GM04503 (cell line): ENCODE data around the gene SMPD2.
"Not testable (repeated sequence)": the region's sequence is repeated elsewhere in the genome, so short reads cannot be mapped to it uniquely, and the experiment has no call there.

Experiments
- DNase-seq: peaks from one replicate; pipeline ENCODE4 v3.0.0-alpha.2; 2012; ENCODE audit warnings: low read depth

The SMPD2 gene

DNA sequence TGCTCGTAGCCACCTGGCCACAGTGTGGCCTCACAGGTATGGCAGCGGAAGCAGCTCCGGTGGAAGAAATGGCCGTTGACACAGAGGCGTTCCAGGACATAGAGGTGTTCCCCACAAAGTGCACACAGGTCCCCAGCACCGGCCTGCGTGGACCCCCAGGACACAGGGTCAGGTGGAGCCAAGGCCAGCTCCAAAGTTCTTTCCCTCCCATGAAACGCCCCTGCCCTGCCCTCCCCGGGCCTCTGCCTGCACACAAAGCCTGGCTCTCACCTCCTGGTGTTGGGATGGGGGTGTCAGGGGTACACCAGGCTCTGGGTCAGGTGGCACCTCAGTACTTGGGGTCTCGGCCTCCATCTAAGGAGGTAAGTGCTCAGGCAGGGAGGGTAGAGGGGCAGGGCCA, 6.6 kb downstream of the SMPD2 start:
- DNase-seq = no peak

DNA sequence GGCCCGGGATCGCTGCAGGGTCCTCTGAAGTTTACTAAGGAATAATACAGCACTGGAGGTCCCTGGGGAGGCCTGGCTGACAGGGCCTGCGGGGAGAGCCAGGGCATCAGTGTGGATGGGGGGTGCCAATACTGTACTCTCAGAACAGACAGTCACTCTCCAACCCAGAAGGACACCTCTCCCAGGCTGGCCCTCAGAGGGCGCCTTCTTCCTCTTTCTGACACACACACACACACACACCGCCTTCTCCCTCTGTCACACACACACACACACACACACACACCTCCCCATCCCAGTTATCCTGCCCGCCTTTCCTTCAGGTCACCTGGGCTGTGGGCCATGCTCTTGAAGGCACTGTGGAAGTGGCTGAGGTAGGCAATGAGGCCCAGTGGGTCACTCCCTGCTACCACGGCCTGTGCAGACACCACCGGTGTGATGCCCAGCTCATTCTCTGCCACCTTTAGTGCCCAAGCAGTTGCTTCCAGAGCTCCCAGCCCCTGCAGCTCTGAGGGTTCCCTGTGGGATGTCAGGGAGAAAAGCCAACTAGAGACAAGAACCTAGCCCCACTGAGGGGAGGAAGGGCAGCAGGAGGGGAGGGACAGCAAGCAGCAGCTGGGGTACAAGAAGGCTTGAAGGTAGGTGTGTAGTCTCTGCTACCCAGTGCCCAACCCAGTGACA, 7.5 kb downstream of the SMPD2 start:
- DNase-seq = no peak

DNA sequence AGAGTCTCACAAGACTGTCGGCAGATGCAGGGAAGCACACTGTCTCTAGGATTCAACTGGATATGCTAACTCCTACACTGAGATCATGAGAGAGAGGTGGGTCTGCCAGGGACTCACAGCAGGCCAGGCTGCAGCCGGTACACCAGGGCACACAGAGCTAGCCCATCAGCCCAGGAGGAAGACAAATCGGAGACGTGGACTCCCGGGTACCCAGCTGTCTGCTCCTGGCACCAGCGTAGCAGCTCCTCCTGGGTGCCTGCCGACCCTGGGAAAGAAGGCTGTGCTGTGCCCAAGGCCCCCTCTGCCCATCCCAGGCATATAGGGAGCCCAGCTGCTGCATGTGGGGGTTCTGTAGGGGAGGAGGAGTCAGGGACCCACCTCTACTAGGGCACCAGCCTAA, 8.1 kb downstream of the SMPD2 start:
- no peak for DNase-seq

DNA sequence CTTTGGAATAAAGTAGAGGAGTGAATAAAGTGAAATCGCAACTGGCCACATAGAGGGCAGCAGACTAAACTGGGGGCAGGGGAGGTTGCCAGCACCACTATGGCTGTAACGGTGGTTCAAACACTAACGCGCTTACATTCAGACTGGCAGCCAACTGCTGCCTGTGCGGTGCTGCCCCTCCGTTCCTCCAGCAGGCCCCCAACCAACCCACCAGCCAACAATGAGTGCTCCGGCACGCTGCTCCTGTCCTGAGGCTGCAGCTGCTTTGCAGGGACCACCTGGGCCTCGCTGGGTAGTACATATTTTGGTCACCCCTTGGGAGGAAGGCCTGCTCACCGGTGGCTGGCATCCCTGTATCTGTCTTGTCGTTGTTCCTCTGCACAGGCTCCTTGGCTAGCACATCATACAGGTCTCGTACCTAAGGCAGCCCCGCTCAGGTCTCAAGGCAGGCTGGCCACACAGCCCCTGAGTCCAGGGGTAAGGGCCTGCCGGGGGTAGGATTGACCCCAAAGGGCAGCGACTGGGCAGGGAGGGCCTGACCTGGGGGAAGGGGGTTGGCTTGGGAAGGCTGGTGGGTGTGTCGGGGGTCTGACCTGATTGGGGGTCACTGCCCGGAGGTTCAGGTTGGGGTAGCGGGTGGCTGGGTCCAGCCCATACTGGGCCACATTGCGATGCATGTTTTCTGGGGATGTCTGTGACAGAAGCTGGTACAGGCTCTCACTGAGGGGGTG, 8.7 kb downstream of the SMPD2 start:
- no peak for DNase-seq

DNA sequence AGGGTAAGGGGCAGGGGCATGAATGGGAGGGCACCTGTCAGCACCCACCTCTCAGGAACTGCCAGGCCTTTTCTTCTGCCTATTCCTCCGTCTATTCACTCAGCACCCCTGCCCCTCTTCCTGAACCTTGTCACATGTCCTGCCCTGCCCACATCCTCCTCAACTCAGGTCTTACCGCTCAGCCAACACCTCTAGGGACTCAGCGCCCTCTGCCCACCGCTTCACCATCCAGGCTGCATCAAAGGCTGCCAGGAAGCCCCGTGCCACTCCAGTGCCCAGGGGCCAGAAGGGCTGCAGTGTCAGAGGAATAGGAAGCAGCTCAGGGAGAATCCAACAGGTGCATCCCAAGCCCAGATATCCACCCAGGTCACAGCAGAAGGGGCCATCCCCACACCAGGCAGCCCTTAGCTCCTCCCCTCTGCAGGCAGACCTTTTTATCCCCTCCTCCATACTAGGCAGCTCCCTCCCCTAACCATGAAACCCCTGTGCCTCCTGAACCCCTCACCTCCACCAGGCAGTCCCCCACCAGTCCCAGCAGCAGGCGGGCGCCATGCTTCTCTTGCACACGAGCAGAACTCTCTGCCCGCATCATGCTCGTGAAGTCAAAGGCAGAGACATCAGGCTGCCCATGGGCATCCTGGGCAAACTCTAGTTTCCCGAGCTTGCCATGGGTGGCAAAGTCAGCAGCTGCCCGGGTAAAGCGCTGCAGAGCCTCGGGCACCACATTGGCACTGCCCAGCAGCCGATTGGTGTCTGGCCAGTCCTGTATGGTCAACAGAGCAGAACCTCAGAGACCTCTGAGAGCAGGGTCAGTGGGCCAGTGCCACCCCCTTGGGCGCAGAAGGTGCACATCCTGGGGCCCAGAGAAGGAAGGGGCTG, 9.5 kb downstream of the SMPD2 start:
- no peak for DNase-seq

DNA sequence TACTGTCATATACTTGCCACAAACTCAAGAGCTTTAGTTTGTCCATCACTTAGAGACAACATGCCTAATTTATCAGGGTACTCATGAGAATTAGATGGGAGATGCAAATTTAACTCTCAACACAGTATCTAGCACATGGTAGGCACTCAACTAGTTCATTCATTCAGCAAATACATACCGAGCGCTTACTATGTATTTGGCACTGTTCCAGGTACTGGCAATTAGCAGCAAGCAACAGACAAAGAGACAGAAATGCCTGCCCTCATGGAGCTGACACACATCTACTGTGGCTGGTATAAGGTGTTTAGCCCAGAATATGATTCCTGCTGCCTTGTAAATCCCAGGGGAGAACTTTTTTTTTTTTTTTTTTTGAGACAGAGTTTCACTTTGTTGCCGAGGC, 10.3 kb downstream of the SMPD2 start:
- DNase-seq = no peak

DNA sequence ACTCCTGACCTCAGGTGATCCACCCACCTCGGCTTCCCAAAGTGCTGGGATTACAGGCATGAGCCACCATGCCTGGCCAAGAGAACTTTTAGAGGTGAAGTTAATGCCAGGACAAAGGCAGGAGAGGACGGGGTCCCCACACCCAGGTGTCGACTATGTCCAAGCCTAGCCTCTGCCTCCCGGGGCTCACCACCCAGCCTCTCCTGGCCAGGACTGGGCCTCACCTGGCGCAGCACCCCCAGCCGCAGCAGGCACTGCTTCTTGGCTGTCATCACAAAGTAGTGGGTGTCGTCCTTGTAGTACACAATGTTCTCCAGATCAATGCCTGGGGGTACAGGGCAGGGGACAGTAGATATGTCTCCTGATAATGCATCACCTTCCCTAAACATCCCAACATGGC, 10.9 kb downstream of the SMPD2 start:
- no peak for DNase-seq

DNA sequence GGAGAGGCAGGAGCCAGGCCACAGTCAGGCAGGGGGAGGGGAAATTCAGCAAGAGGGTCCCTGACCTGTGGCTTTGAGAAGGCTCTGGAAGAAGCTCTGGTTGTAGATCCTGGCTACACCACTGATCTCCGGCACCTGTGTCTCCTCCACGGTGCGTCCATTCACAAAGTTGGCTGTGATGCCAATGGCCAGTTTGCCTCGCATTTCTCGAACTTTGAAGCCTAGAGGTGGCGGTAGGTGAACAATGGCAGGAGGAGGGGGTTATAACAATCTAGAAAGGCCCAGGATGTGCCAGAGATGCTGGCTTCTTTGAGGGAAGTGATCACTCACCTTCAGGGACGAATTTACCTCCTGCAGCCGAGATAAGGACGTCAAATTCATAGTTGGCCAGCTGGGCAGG, 11.7 kb downstream of the SMPD2 start:
- no peak for DNase-seq

DNA sequence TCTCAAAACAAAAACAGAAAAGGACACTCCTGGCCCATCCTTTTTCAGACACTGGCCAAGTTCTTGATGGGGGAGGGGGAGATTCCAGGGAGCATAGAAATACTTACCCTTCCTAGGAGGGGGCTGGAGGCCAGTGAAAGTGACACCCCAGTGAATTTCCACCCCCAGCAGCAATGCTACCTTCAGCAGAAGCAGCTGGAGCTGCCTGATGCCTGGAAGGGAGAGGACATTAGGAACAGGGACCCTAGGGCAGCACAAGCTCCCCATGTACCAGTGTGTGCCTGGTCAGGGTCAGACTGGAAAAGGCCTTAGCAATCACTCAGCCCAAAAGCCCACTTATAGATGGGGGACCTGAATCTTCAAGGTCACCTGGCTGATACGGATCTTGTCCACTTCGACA, 12.6 kb downstream of the SMPD2 start:
- DNase-seq = no peak

DNA sequence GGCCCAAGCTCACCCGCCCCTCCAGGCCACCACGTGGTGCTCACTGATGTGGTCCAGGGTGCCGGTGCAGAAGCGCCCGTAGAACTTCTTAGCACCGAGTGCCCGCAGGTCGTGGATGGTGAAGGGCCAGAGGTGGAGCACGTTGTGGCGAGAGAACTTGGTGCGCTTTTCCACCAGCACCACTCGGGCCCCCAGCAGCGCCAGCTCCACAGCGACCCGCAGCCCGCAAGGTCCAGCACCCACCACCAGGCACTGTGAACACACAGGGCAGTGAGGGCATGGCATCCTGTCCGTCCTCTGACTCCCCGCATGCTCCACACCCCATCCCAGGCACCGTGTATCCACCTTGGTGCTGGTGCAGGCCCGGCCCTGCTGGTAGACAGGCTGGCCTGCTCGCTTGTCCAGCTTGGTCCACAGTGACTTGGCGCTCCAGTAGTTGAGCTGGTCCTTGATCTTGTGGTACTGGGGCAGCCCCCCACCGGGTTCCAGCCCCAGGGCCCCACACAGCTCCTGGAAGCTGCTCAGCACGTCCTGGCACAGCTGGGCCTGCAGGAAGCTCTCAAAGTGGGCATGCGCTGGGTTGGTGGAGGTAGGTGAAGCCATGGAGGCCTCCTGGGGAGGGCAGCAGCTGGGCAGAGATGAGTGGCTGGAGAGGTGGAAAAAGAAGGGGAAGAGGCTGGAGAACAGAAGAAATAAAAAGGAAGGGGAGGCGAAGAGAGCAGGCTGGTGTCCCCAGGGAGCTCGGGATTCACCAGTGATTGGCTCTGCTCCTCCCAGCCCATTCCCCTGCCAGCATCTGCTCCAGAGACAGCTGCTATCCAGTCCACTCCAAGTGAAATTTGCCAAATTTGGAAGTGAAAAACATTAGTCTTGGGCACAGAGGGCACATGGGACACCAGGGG, 13.3 kb downstream of the SMPD2 start:
- no peak for DNase-seq

DNA sequence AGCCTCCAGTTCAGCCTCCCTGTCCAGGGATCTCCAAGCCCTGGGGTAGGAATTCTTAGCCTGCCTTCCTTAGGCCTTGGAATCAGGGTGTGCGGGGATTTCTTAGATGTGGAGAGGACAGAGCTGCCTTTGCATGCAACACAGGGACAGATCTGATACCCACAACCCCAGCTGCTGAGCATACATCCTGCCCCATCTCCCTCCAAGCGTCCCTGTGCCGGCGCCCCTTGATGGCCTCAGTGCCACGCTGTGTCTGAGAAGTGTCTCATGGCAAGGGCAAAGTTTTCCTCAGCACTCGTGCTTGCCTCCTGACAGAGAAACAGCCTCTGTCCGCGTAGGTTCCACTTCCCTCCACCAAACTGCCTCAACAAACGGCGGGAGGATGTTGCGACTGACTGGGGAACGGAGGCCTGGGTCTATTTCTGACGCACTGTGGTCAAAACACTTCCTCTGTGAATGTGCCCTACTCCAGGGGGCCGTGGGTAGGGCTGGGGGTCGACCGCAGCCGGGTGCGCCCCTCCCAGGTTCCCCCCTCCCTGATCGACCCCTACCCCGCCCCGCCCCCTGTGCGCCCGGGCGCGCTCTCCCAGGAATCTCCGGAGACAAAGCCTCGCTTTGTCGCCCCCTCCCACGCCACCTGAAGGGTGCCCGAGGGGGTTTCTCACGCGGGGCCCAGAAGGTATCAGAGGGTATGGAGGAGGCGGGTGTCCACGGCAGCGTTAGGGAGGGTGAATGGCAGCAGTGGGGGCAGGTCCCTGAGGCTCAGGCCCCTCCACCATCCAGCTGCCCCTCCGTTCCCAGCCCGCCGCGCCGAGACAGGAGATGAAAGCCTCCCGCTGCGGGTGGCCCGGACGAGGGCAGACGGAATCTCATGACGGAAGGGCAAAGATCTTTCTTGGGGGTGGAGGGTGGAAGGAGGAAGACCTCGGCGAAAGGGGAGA, 14.2 kb downstream of the SMPD2 start:
- no peak for DNase-seq

DNA sequence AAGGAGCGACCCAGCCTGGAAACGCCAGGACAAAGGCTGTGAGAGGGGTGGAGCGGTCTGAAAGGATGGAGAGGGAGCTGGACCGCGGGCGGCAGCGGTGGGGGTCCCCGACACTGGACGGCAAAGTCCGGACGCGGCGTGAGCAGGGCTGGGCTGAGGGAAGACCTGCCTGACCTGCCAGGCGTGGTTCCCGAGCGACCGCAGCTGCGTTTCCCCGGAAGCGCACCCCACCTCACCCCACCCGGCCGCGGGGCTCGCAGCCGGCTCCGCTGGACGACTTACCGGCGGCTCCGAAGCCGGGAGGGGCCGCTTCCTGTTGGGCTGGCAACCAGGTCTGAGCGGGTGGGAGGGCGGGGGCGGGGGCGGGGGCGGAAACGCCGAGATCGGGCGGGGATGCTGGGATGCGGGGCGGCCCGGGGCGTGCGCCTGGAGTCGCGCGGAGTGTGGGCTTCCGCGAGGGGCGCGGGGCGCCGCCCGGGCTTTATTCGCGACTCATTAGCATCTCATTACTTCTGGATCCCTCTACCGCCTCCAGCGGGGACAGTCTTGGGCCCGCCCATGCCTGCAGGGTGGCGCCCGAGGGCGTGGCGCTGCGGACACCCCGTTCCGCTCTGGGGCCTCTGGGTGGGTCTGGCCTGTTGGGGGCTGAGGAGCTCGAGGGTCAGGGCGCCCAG, 15.1 kb downstream of the SMPD2 start, which contains the start of gene MICAL1:
MICAL1 (minus strand) TSS at position 336 of the 674 bp plus-strand sequence. CDS start 1,576 bp downstream, outside the sequence.
- no peak for DNase-seq

DNA sequence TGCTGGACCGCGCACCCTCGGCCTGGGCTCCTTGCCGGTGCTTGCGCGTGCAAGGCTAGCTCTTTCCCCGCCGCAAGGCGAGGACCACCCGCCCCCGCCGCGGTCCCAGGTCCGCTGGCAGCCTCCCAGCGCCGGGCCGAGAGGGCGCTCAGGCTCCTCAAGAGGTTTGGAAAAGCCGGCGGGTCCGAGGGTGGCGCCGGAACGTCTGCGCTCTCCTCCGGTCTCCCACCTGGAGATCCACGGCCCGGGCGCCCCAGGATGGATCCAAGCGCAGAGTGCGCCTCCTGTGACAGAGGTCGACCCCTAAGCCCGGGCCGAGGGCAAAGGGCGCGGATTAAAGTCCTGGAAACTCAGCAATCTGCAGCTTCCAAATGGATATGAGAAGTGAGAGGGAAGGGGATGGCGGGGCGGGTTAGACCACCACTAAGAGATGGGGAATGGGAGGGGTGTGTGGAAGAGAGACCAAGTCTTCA, 15.6 kb downstream of the SMPD2 start:
- DNase-seq = no peak

DNA sequence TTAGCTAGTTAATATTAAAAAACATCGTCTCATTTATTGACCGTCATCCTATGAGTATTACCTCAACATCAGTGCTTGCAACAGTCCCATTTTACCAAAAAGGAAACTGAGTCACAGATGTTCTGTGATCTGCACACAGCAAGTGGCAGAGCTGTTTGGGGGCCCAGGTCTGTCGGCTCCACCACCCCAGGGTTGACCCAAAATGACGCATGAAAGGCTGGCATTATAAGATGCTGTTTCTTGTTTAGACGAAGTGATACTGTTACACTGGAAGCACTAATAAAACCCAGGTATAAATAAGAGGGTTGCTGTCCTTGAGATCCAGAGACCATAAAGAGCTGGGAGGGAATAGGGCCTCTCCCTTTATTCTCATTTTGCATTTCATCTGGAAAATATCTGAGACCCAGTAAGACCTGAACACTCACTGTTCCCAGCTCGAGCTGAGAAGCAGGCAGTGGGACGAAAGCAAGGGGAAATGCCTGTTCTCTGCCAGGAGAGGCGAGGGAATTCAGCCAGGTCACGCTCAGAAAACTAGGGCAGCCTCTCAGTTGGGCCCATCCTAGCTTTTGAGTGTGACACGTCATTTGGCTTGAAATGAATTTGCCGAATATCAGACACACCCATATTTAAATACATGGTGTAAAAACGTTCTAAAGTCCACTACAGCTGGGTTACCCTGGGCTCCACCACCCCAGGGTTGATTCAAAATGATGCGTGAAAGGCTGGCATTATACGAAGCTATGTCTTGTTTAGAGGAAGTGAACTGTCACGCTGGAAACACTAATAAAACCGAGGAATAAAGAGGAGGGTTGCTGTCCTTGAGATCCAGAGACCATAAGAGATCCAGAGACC, 16.4 kb downstream of the SMPD2 start:
- peak; percentile 71 for DNase-seq

DNA sequence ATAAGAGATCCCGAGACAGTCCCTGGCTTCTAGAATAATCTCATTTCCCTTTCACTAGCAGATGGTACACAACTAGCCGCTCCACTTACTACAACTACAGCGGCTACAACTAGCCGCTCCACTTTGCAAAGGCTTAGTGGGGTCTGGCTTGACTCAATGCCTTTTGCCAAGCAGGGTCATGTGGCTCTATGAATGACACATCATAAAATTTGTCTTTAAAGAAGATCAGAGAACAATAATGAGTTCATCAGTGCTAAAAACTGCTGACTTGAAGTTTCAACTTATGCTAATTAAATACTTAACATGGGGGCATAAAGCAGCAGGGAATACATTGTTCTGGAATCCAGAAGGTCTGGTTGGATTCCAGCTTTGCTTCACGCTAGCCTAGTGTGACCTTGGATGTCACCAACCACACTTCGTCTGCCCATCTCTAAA, 17.1 kb downstream of the SMPD2 start:
- no peak for DNase-seq

DNA sequence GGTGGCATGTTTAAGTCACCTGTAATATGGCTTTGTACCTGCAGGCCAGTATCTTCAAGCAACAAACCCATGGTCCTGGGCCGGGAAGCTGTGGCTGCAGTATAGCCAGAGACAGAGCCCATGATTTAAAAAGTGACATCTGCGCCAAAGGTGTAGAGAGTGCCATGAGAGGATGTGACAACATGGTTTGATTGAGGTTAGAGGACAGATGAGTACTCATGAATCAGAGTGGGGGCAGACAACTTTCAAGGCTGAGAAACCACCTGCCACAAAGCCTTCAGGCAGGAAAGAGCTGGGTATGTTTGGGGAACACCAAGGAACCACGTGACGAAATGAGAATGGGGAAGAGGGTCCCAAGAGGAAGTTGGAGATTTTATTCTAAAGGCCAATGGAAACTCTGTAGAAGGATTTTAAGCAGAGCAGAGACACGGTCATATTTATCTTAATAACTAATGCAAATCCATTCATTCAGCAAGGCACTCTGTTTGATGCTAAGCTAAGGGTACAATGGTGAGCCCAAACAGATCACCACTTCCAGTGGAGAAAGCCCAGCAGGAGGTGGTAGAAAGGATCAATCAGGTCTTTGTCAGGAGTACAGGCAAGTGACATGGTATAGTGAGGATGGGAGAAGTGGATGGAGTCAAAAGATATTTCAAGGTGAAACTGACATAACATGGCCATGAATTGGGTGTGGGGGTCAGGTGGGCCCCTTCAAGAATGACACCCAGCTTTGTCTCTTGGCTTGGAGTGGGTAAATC, 18.4 kb downstream of the SMPD2 start:
- no peak for DNase-seq

DNA sequence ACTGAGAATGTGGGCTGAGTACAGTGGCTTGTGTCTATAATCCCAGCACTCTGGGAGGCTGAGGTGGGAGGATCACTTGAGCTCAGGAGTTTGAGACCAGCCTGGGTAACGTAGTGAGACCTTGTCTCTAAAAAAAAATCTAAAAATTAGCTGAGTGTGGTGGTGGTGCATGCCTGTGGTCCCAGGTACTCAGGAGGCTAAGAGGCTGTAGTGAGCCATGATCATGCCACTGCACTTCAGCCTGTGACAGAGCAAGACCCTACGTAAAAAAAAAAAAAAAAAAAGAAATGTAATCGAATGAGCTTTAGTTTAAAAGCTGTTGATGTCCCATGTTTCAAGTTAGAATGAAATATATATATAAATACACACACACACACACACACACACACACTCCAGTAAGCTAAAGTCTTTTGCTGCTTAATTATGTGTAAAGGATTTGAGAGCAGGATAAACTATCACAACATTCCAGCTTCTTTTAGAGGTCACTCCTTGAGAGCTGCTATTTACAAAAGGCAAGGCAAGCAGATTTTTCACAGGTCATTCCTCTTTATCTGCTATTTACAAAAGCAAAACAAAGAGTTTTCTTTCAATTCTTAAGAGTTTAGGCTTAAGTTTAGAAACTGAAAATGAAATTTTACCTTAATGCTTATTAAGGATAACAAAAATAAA, 19.8 kb downstream of the SMPD2 start:
- DNase-seq = no peak

DNA sequence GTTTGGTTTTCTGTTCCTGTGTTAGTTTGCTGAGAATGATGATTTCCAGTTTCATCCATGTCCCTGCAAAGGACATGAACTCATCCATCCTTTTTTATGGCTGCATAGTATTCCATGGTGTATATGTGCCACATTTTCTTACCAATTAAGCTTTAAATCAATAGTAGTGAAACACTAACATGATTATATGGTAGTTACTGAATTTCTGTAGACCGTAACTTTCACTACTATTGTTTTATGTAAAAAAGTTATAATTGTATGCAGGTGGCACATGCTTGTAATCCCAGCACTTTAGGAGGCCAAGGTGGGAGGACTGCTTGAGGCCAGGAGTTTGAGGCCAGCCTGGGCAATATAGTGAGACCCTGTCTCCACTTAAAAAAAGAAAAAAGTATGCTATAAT, 20.7 kb downstream of the SMPD2 start:
- DNase-seq = not testable (repeated sequence)
